HL-60/S4 treated with phorbol 12-myristate 13-acetate at 8.2 ng/mL for 4 days and 3 days (cell line): ENCODE data around the gene DNAJC5.

Experiments used
- in situ Hi-C: fragments of 300-500 bp; cut with MboI; formaldehyde crosslinking; loops from 2 replicates; pipeline ENCODE4 v1.15.0; 2022; ENCODE audit warnings: low sequenced_read_pairs

DNAJC5 gene

GRCh38 chr20:63883201-63883593 is 11.7 kb upstream of the DNAJC5 start:
- in situ Hi-C loops: no loop called here

GRCh38 chr20:63884506-63885263 is 10.2 kb upstream of the DNAJC5 start:
- in situ Hi-C loops: no loop called here

- in situ Hi-C loops: no loop called here
These were observed 9.5 kb upstream of the DNAJC5 start for GRCh38 chr20:63885264-63886053.

- in situ Hi-C loops: no loop called here
These were observed 8.9 kb upstream of the DNAJC5 start for GRCh38 chr20:63886054-63886419.

- in situ Hi-C loops: no loop called here
These were observed 8.0 kb upstream of the DNAJC5 start for GRCh38 chr20:63886921-63887320.

- in situ Hi-C loops: no loop called here
These were observed 5.4 kb upstream of the DNAJC5 start for GRCh38 chr20:63889241-63890200.

GRCh38 chr20:63890201-63890576 is 4.7 kb upstream of the DNAJC5 start:
- in situ Hi-C loops: no loop called here

- in situ Hi-C loops: no loop called here
These were observed 4.3 kb upstream of the DNAJC5 start for GRCh38 chr20:63890616-63891015.

- in situ Hi-C loops: no loop called here
These were observed 3.6 kb upstream of the DNAJC5 start for GRCh38 chr20:63891061-63892002.

GRCh38 chr20:63892402-63892801 is 2.5 kb upstream of the DNAJC5 start:
- in situ Hi-C loops: no loop called here

GRCh38 chr20:63893999-63894357 is 948 bp upstream of the DNAJC5 start:
- in situ Hi-C loops: no loop called here

- in situ Hi-C loops: no loop called here
These were observed 451 bp downstream of the DNAJC5 start for GRCh38 chr20:63895202-63895951.

- in situ Hi-C loops: no loop called here
These were observed 982 bp downstream of the DNAJC5 start for GRCh38 chr20:63895952-63896263.

GRCh38 chr20:63896264-63897105 is 1.6 kb downstream of the DNAJC5 start:
- in situ Hi-C loops: no loop called here

- in situ Hi-C loops: no loop called here
These were observed 3.1 kb downstream of the DNAJC5 start for GRCh38 chr20:63897978-63898561.

GRCh38 chr20:63898882-63899558 is 4.1 kb downstream of the DNAJC5 start:
- in situ Hi-C loops: no loop called here

- in situ Hi-C loops: no loop called here
These were observed 5.5 kb downstream of the DNAJC5 start for GRCh38 chr20:63900413-63900812.
